SK-N-SH (cell line): ENCODE results near the gene PTGDS. TPM values are rescaled to one million over a fixed set of nuclear protein-coding genes. Genes with fewer than 3 reads are reported as not detected.

ENCODE experiments used
- CTCF ChIA-PET: fragments of 300-600, 350-600 bp; formaldehyde crosslinking; extraction: SDS; loops from one replicate; lab custom pipeline; 2021; lab: Yijun Ruan, JAX
- POLR2A ChIA-PET: fragments of 350-600 bp; sonication (Branson Sonifier 250); formaldehyde crosslinking; extraction: SDS; loops from one replicate; lab custom pipeline; 2020; ENCODE audit warnings: antibody characterized with exemption, inconsistent platforms; lab: Yijun Ruan, JAX
- DNase-seq: peaks from one replicate; pipeline ENCODE4 v3.0.0; 2012
- H2AFZ ChIP-seq: fragments of 200-600 bp; sonication (generic); 2 replicates; pipeline ENCODE4 v1.8.1; 2016; ENCODE audit warnings: antibody characterized with exemption, mild to moderate bottlenecking, low read depth
- H3F3A ChIP-seq: fragments of 200-600 bp; sonication (generic); replicated peaks from 2 replicates; pipeline ENCODE3; 2016; ENCODE audit warnings: antibody characterized with exemption, mild to moderate bottlenecking; ENCODE audit not compliant: insufficient read depth
- H3K27ac ChIP-seq, 2 experiments: fragments of 200-500 bp in 1 of 2; fragments of 200-600 bp in 1 of 2; sonication (Bioruptor generic) in 1 of 2; sonication (generic), shearing (Covaris generic) in 1 of 2; 2 replicates each; pipeline versions ENCODE4 v1.5.1 to v1.6.1; 2014 to 2016; ENCODE audit warnings: low read depth in 2 of 2, inconsistent platforms in 1 of 2, low read length in 1 of 2, mild to moderate bottlenecking in 1 of 2, mixed read lengths in 1 of 2
- H3K27me3 ChIP-seq: fragments of 200-600 bp; sonication (generic), shearing (Covaris generic); 2 replicates; pipeline ENCODE4 v1.6.1; 2016; ENCODE audit warnings: mixed run types; ENCODE audit not compliant: insufficient read depth
- H3K36me3 ChIP-seq, 2 experiments: fragments of 200-500 bp in 1 of 2; fragments of 200-600 bp in 1 of 2; sonication (Bioruptor generic) in 1 of 2; sonication (generic) in 1 of 2; replicated peaks in 1 of 2; 2 replicates each; pipeline versions ENCODE3 to v1.5.1; 2014 to 2016; ENCODE audit warnings: low read length in 1 of 2, mild to moderate bottlenecking in 1 of 2; ENCODE audit not compliant: insufficient read depth in 2 of 2, control insufficient read depth in 1 of 2
- H3K4me1 ChIP-seq, 2 experiments: fragments of 200-500 bp in 1 of 2; fragments of 200-600 bp in 1 of 2; sonication (Bioruptor generic) in 1 of 2; sonication (generic), shearing (Covaris generic) in 1 of 2; 2 replicates each; pipeline versions ENCODE4 v1.5.1 to v1.6.1; 2014 to 2016; ENCODE audit warnings: low read depth in 1 of 2, low read length in 1 of 2, mixed run types in 1 of 2; ENCODE audit not compliant: insufficient read depth in 2 of 2, control insufficient read depth in 1 of 2
- H3K4me2 ChIP-seq: fragments of 200-600 bp; sonication (generic), shearing (Covaris generic); 2 replicates; pipeline ENCODE4 v1.6.1; 2017; ENCODE audit warnings: mixed run types
- H3K4me3 ChIP-seq, 2 experiments: fragments of 200-500 bp in 1 of 2; fragments of 200-600 bp in 1 of 2; sonication (Bioruptor generic) in 1 of 2; sonication (generic), shearing (Covaris generic) in 1 of 2; 2 replicates each; pipeline versions ENCODE4 v1.5.1 to v1.8.1; 2014 to 2016; ENCODE audit warnings: low read depth in 2 of 2, inconsistent platforms in 1 of 2, low read length in 1 of 2, mild to moderate bottlenecking in 1 of 2, mixed read lengths in 1 of 2, moderate library complexity in 1 of 2
- H3K79me2 ChIP-seq: fragments of 200-600 bp; sonication (generic); 2 replicates; pipeline ENCODE4 v1.8.1; 2017; ENCODE audit warnings: mild to moderate bottlenecking; ENCODE audit not compliant: insufficient read depth
- H3K9ac ChIP-seq: fragments of 200-600 bp; sonication (generic); 2 replicates; pipeline ENCODE4 v1.6.1; 2017; ENCODE audit warnings: mixed run types
- H3K9me2 ChIP-seq: fragments of 200-600 bp; sonication (generic); 2 replicates; pipeline ENCODE4 v1.6.1; 2017; ENCODE audit warnings: mixed run types
- H3K9me3 ChIP-seq: fragments of 200-600 bp; sonication (generic); 2 replicates; pipeline ENCODE4 v1.6.1; 2017; ENCODE audit warnings: mixed run types, mild to moderate bottlenecking, moderate library complexity
- H4K20me1 ChIP-seq: fragments of 200-600 bp; sonication (generic); 2 replicates; pipeline ENCODE4 v1.6.1; 2017; ENCODE audit warnings: mild to moderate bottlenecking, mixed run types; ENCODE audit not compliant: insufficient read depth
- CHD2 ChIP-seq: fragments of 150-350 bp; IDR thresholded peaks from 2 replicates; pipeline ENCODE4 v1.6.1; 2018; ENCODE audit warnings: low read length; ENCODE audit not compliant: partially characterized antibody
- ELF1 ChIP-seq: IDR thresholded peaks from 2 replicates; pipeline ENCODE4 v1.4.0; 2012
- EP300 ChIP-seq, 2 experiments: IDR thresholded peaks; 2 replicates each; pipeline versions ENCODE4 v1.4.0 to v1.6.1; 2012; ENCODE audit warnings: borderline replicate concordance in 1 of 2, low read depth in 1 of 2, low read length in 1 of 2
- GATA2 ChIP-seq: sonication (generic); formaldehyde crosslinking; IDR thresholded peaks from 2 replicates; pipeline ENCODE4 v1.5.0; 2020; ENCODE audit warnings: mild to moderate bottlenecking, missing genetic modification reagents
- JUND ChIP-seq: IDR thresholded peaks from 2 replicates; pipeline ENCODE4 v1.4.0; 2012
- MAX ChIP-seq: IDR thresholded peaks from 2 replicates; pipeline ENCODE4 v1.4.0; 2012; ENCODE audit warnings: low read depth
- MXI1 ChIP-seq: IDR thresholded peaks from 2 replicates; pipeline ENCODE4 v1.6.1; 2012; ENCODE audit warnings: mild to moderate bottlenecking, low read depth, low read length, improper control_type of control experiment
- NRF1 ChIP-seq: IDR thresholded peaks from 2 replicates; pipeline ENCODE4 v1.6.1; 2012; ENCODE audit warnings: low read depth, mild to moderate bottlenecking, low read length
- PBX3 ChIP-seq: IDR thresholded peaks from 2 replicates; pipeline ENCODE4; 2012
- POLR2AphosphoS5 ChIP-seq: IDR thresholded peaks from 2 replicates; pipeline ENCODE4 v1.6.1; 2012; ENCODE audit warnings: low read depth, low read length
- RAD21 ChIP-seq: IDR thresholded peaks from 2 replicates; pipeline ENCODE4 v1.6.1; 2012; ENCODE audit warnings: mild to moderate bottlenecking, low read length
- RCOR1 ChIP-seq: fragments of 150-350 bp; IDR thresholded peaks from 2 replicates; pipeline ENCODE4 v1.6.1; 2017; ENCODE audit warnings: antibody characterized with exemption, low read length
- SIN3A ChIP-seq: IDR thresholded peaks from 2 replicates; pipeline ENCODE4 v1.6.1; 2012; ENCODE audit warnings: low read depth, mild to moderate bottlenecking, low read length, moderate library complexity, borderline replicate concordance
- TAF1 ChIP-seq: IDR thresholded peaks from 2 replicates; pipeline ENCODE4 v1.6.1; 2012; ENCODE audit warnings: low read depth, mild to moderate bottlenecking, low read length, moderate library complexity, borderline replicate concordance
- TCF12 ChIP-seq: IDR thresholded peaks from 2 replicates; pipeline ENCODE4 v1.4.0; 2012
- USF1 ChIP-seq: IDR thresholded peaks from 2 replicates; pipeline ENCODE4 v1.4.0; 2012; ENCODE audit warnings: low read depth, borderline replicate concordance
- WGBS: methylation state at CpG from one replicate; pipeline ENCODE4 v1.1.6; 2017; ENCODE audit warnings: low lambda C conversion rate; 5-methylcytosine and 5-hydroxymethylcytosine counted together
- polyA plus RNA-seq, 3 experiments: library from polyadenylated mRNA; depleted of rRNA; stranded (reverse); fragments of >200 nt; gene quantifications; 2 replicates each; pipeline ENCODE4 v1.2.3, GENCODE V29; 2012

The PTGDS gene
- polyA plus RNA-seq, 1 of the 3 experiments (the other 2 are of a cell fraction), result not detected

- DNase-seq, result no peak
- no peaks in the 10 kb centered on the region for H3K79me2 ChIP-seq
- H4K20me1 ChIP-seq, result no peaks in the 10 kb centered on the region
- peaks cover 0 to 33% of the 10 kb centered on the region in 2 experiments; a peak in 2 of 4 replicates for H3K4me1 ChIP-seq
- H3K36me3 ChIP-seq, result no peaks in the 10 kb centered on the region
- WGBS, result 25% methylated on average over 20 of the region's 22 CpGs
- ChIA-PET CTCF (interaction anchor here (0.6 to 13.2 kb wide), 4 partner anchors 10 to 162 kb away, joined by 3 to 350 read pairs (median 8); partner anchors contain the start of genes ABCA2, FUT7 and NPDC1), POLR2A (interaction anchor here (0.6 kb wide), 1 partner anchor 26 kb away, joined by 3 read pairs; no protein-coding TSS in a partner anchor)
- peak overlapping the region; percentile 62 to 67 for H3K4me3 ChIP-seq
- peak overlapping the region; percentile 51; the same call in 1 of the 2 replicates for H2AFZ ChIP-seq
- TF ChIP-seq TAF1 (no peak), CHD2 (no peak), RCOR1 (no peak), EP300 (IDR thresholded peaks at IDR 0.05; ENCODE audit: borderline replicate concordance in 1 of 2, low read depth in 1 of 2, low read length in 1 of 2) (no peak), GATA2 (CRISPR knock-in tag) (no peak), PBX3 (no peak), RAD21 (no peak), ELF1 (no peak), USF1 (no peak), MXI1 (no peak), POLR2AphosphoS5 (no peak), MAX (no peak), TCF12 (no peak), SIN3A (no peak), JUND (no peak), NRF1 (no peak)
- H3K9me3 ChIP-seq, result no peaks in the 10 kb centered on the region
- H3K27me3 ChIP-seq, result no peaks in the 10 kb centered on the region
- H3F3A ChIP-seq, result no peaks in the 10 kb centered on the region
- peak overlapping the region; percentile 97 for H3K4me2 ChIP-seq
- no peak overlapping the region for H3K9ac ChIP-seq
- H3K9me2 ChIP-seq, result no peaks in the 10 kb centered on the region
- peak overlapping the region in 1 of 2 experiments; percentile 94; a peak in 2 of 4 replicates for H3K27ac ChIP-seq
These were observed 28.0 kb upstream of the PTGDS start for GRCh38 chr9:136949239-136949816.
